Ovary (tissue), 3 donors: Measurements from ENCODE around the gene TNFAIP3.

ENCODE experiments used
- CTCF ChIP-seq, 3 donors: fragments of 450-650 bp in 2 of 3; fragments of 200-600 bp in 1 of 3; IDR thresholded peaks; one replicate each; pipeline versions ENCODE4 v1.5.1 to v1.8.0; 2016 to 2022; ENCODE audit warnings: antibody characterized with exemption in 3 of 3, mild to moderate bottlenecking in 1 of 3
- EP300 ChIP-seq: sonication (generic); formaldehyde crosslinking; IDR thresholded peaks from one replicate; pipeline ENCODE4 v1.6.1; 2017; ENCODE audit warnings: antibody characterized with exemption
- donor health status: DM: no; HTN: no; CAD: no.

- TF ChIP-seq CTCF (IDR thresholded peaks at IDR 0.05) (no peak), EP300 (no peak)
These were observed 5.6 kb downstream of the TNFAIP3 start for GRCh38 chr6:137872581-137873115.
